ENCODE results near the gene ROR2.

Gene ROR2

DNA sequence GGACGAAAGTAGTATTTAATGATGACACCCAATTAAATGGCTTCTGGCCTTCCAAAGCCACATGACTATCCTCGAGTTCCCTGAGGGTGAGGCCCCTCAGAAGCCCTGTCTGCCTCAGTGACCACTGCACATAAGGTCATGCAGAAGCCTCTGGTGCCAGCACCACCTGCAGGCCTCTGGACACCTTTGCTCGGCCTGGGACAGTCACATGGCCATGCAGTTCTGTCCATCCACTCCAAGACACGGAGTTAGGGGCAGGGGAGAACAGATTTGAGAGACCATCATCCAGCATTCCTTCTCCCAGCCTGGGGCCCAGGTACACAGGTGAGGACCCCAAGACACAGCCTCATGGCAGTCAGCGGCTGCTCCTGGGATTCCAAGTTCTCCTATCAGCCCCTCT is 145.0 kb downstream of the ROR2 start:
- Histone ChIP-seq H3F3A (ENCODE audit: low read depth) (no peaks in the 10 kb centered on the region), H3K79me2 (ENCODE audit: insufficient read depth, low read length) (no peaks in the 10 kb centered on the region), H3K9me3 (ENCODE audit: insufficient read depth, low read depth, low read length) (no peaks in the 10 kb centered on the region), H3K4me3 (ENCODE audit: low read length, poor library complexity, severe bottlenecking) (no peak overlapping the region), H3K27me3 (ENCODE audit: insufficient read depth, low read length, poor library complexity, severe bottlenecking) (no peaks in the 10 kb centered on the region), H3K36me3 (ENCODE audit: insufficient read depth, low read length) (no peaks in the 10 kb centered on the region), H3K9ac (ENCODE audit: low read depth, low read length, poor library complexity, severe bottlenecking) (no peak overlapping the region), H2AFZ (ENCODE audit: low read length) (no peak overlapping the region), H4K20me1 (ENCODE audit: insufficient read depth, low read length, poor library complexity, severe bottlenecking) (no peaks in the 10 kb centered on the region), H3K9me2 (replicated peaks; ENCODE audit: low read depth, low read length) (no peaks in the 10 kb centered on the region), H3K4me1 (ENCODE audit: insufficient read depth, low read length, poor library complexity, severe bottlenecking) (no peaks in the 10 kb centered on the region), H3K4me2 (ENCODE audit: low read depth, low read length, poor library complexity, severe bottlenecking) (no peak overlapping the region)
- no peak for TF ChIP-seq EZH2phosphoT487 (IDR thresholded peaks at IDR 0.05; ENCODE audit: borderline replicate concordance)
- TF ChIP-seq, protein P1, sequence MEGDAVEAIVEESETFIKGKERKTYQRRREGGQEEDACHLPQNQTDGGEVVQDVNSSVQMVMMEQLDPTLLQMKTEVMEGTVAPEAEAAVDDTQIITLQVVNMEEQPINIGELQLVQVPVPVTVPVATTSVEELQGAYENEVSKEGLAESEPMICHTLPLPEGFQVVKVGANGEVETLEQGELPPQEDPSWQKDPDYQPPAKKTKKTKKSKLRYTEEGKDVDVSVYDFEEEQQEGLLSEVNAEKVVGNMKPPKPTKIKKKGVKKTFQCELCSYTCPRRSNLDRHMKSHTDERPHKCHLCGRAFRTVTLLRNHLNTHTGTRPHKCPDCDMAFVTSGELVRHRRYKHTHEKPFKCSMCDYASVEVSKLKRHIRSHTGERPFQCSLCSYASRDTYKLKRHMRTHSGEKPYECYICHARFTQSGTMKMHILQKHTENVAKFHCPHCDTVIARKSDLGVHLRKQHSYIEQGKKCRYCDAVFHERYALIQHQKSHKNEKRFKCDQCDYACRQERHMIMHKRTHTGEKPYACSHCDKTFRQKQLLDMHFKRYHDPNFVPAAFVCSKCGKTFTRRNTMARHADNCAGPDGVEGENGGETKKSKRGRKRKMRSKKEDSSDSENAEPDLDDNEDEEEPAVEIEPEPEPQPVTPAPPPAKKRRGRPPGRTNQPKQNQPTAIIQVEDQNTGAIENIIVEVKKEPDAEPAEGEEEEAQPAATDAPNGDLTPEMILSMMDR (conservative IDR thresholded peaks at IDR 0.05; ENCODE audit: low read length), result no peak

DNA sequence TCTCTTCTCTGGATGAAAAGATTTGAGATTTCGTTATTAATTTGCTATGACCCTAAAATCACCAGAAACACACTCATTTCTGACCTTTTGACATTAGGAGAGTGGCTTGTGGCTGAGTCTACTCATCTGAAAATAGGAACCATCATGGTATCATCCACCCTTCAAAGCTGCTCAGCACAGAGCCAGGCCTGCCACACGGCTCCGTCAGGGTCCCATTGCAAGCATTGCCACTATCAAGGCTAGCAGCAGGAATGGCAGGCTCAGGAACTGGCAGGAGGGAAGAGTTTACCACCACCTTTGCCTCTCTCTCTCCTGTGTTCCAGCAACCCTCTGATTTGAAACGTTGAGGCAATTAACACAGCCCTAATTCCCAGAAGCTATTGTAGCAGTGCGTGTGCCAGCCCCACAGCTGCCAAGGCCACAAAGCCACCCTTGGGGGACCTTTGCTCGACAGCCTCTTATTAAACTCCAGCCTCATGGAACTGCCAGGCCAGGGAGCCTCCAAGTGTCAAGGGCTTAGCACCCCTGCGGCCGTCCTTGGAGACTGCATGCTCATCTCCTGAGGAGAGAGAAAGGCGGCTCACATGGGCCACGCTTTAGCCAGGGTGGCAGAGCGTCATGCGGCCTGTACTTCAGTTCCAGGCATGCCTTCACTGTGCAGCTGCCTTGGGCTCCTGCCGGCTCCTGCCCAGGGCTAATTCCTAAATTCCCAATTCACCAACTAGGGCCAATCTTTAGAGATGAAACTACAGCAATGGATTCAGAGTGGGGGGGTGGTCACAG is 145.9 kb downstream of the ROR2 start:
- Histone ChIP-seq H4K20me1 (ENCODE audit: insufficient read depth, low read length, poor library complexity, severe bottlenecking) (no peaks in the 10 kb centered on the region), H3K36me3 (ENCODE audit: insufficient read depth, low read length) (no peaks in the 10 kb centered on the region), H3K27me3 (ENCODE audit: insufficient read depth, low read length, poor library complexity, severe bottlenecking) (no peaks in the 10 kb centered on the region), H3F3A (ENCODE audit: low read depth) (no peaks in the 10 kb centered on the region), H3K9me3 (ENCODE audit: insufficient read depth, low read depth, low read length) (no peaks in the 10 kb centered on the region), H3K4me1 (ENCODE audit: insufficient read depth, low read length, poor library complexity, severe bottlenecking) (no peaks in the 10 kb centered on the region), H3K79me2 (ENCODE audit: insufficient read depth, low read length) (no peaks in the 10 kb centered on the region), H3K9ac (ENCODE audit: low read depth, low read length, poor library complexity, severe bottlenecking) (no peak overlapping the region), H3K4me3 (ENCODE audit: low read length, poor library complexity, severe bottlenecking) (no peak overlapping the region), H3K4me2 (ENCODE audit: low read depth, low read length, poor library complexity, severe bottlenecking) (no peak overlapping the region), H3K9me2 (replicated peaks; ENCODE audit: low read depth, low read length) (no peaks in the 10 kb centered on the region), H2AFZ (ENCODE audit: low read length) (no peak overlapping the region)
- TF ChIP-seq EZH2phosphoT487 (IDR thresholded peaks at IDR 0.05; ENCODE audit: borderline replicate concordance), result no peak
- TF ChIP-seq, protein P1 (conservative IDR thresholded peaks at IDR 0.05; ENCODE audit: low read length), result no peak

DNA sequence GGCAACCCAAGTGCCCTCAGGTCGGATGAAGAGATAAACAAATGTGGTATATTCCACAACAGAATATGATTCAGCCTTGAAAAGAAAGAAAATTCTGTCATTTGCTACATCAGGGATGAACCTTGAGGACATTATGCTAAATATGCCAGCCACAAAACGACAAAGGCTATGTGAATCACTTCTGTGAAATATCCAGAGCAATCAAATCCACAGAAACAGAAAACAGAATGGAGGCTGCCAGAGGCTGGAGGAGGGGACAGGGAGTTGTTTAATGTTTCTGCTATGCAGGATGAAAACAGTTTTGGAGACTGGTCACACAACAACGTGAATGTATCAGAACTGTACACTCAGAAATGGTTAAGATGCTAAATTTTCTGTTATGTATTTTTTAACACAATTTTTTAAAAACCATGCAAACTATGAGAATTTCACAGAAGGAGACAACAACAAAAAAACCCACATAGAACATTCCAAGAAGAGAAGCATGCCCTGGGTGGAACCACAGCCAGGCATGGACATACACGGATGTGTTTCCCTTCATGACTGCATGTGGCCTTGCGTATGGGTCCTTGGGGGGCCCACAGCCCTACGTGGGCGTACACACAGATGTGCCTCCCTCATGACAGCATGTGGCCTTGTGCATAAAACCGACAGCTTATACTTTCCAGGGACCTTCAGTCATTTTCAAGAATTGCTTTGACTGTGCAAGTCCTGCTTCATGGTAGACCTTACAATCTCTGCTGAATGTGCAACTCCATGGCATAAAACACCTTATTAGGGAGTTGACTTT is 146.7 kb downstream of the ROR2 start:
- Histone ChIP-seq H3K9me2 (replicated peaks; ENCODE audit: low read depth, low read length) (no peaks in the 10 kb centered on the region), H3K4me3 (ENCODE audit: low read length, poor library complexity, severe bottlenecking) (no peak overlapping the region), H3K79me2 (ENCODE audit: insufficient read depth, low read length) (no peaks in the 10 kb centered on the region), H3K4me2 (ENCODE audit: low read depth, low read length, poor library complexity, severe bottlenecking) (no peak overlapping the region), H4K20me1 (ENCODE audit: insufficient read depth, low read length, poor library complexity, severe bottlenecking) (no peaks in the 10 kb centered on the region), H3K27me3 (ENCODE audit: insufficient read depth, low read length, poor library complexity, severe bottlenecking) (no peaks in the 10 kb centered on the region), H3K36me3 (ENCODE audit: insufficient read depth, low read length) (no peaks in the 10 kb centered on the region), H3F3A (ENCODE audit: low read depth) (no peaks in the 10 kb centered on the region), H3K9me3 (ENCODE audit: insufficient read depth, low read depth, low read length) (no peaks in the 10 kb centered on the region), H3K4me1 (ENCODE audit: insufficient read depth, low read length, poor library complexity, severe bottlenecking) (no peaks in the 10 kb centered on the region), H2AFZ (ENCODE audit: low read length) (no peak overlapping the region), H3K9ac (ENCODE audit: low read depth, low read length, poor library complexity, severe bottlenecking) (no peak overlapping the region)
- TF ChIP-seq, protein P1 (conservative IDR thresholded peaks at IDR 0.05; ENCODE audit: low read length), result no peak
- no peak for TF ChIP-seq EZH2phosphoT487 (IDR thresholded peaks at IDR 0.05; ENCODE audit: borderline replicate concordance)
